WTC11 (cell line): ENCODE results near the gene THEM5. TPM values are rescaled to one million over a fixed set of nuclear protein-coding genes. Genes with fewer than 3 reads are reported as not detected.

Experiments
- ATAC-seq: fragments of 200-7000 bp; cut with Tn5 transposase; 2 replicates; pipeline ENCODE4 v1.10.0; 2021; ENCODE audit warnings: mild to moderate bottlenecking, moderate library complexity
- CTCF ChIA-PET: fragments of 300-600 bp; sonication (Branson Sonifier 250); formaldehyde crosslinking; loops from one replicate; lab custom pipeline; 2021; ENCODE audit warnings: antibody characterized with exemption; lab: Charles Lee
- POLR2A ChIA-PET: fragments of 350-600 bp; sonication (Branson Sonifier 250); formaldehyde crosslinking; loops from one replicate; lab custom pipeline; 2021; ENCODE audit warnings: antibody characterized with exemption; lab: Charles Lee
- DNase-seq: peaks from one replicate; pipeline ENCODE4 v3.0.0; 2021; ENCODE audit warnings: low spot score
- H3K27ac Mint-ChIP-seq: 2 replicates; pipeline ENCODE4 v1.8.0; 2021; ENCODE audit warnings: mixed read lengths
- H3K27me3 Mint-ChIP-seq: 2 replicates; pipeline ENCODE4 v1.8.0; 2021; ENCODE audit warnings: low read depth, mild to moderate bottlenecking, moderate library complexity, mixed read lengths
- H3K36me3 Mint-ChIP-seq: 2 replicates; pipeline ENCODE4 v1.8.0; 2021; ENCODE audit warnings: mixed read lengths
- H3K4me1 Mint-ChIP-seq: 2 replicates; pipeline ENCODE4 v1.8.0; 2022; ENCODE audit warnings: mixed read lengths
- H3K4me3 Mint-ChIP-seq: 2 replicates; pipeline ENCODE4 v1.8.0; 2021; ENCODE audit warnings: mild to moderate bottlenecking, moderate library complexity, mixed read lengths
- H3K9me3 Mint-ChIP-seq: 2 replicates; pipeline ENCODE4 v1.8.0; 2021; ENCODE audit warnings: mixed read lengths
- CREB1 ChIP-seq: sonication (generic); formaldehyde crosslinking; IDR thresholded peaks from 2 replicates; pipeline ENCODE4 v1.8.0; 2023; ENCODE audit warnings: mild to moderate bottlenecking, missing genetic modification reagents
- CTCF ChIP-seq: fragments of 200-600 bp; IDR thresholded peaks from 2 replicates; pipeline ENCODE4 v1.8.0; 2022; ENCODE audit warnings: antibody characterized with exemption
- ELF4 ChIP-seq: sonication (generic); formaldehyde crosslinking; IDR thresholded peaks from 2 replicates; pipeline ENCODE4 v1.8.1; 2022; ENCODE audit warnings: low read depth, mild to moderate bottlenecking, moderate library complexity, missing genetic modification reagents
- IRF1 ChIP-seq: sonication (generic); formaldehyde crosslinking; IDR thresholded peaks from 2 replicates; pipeline ENCODE4 v1.8.0; 2023; ENCODE audit warnings: missing genetic modification reagents
- MYBL2 ChIP-seq: sonication (generic); formaldehyde crosslinking; IDR thresholded peaks from 2 replicates; pipeline ENCODE4 v1.8.1; 2023; ENCODE audit warnings: mild to moderate bottlenecking, moderate library complexity, missing genetic modification reagents
- NFATC4 ChIP-seq: fragments of 250-450 bp; sonication (Bioruptor Pico); IDR thresholded peaks from 2 replicates; pipeline ENCODE4 v1.9.0; 2021; ENCODE audit warnings: mild to moderate bottlenecking
- NFYB ChIP-seq: sonication (generic); formaldehyde crosslinking; conservative IDR thresholded peaks from 2 replicates; pipeline ENCODE4 v1.8.0; 2022; ENCODE audit warnings: low read depth, missing genetic modification reagents
- NR2C2 ChIP-seq: sonication (generic); formaldehyde crosslinking; IDR thresholded peaks from 2 replicates; pipeline ENCODE4 v1.8.0; 2022; ENCODE audit warnings: mild to moderate bottlenecking, missing genetic modification reagents
- OVOL2 ChIP-seq: fragments of 250-450 bp; sonication (Bioruptor Pico); IDR thresholded peaks from 2 replicates; pipeline ENCODE4 v1.9.0; 2021; ENCODE audit warnings: mild to moderate bottlenecking, borderline replicate concordance
- STAT6 ChIP-seq: sonication (generic); formaldehyde crosslinking; conservative IDR thresholded peaks from 2 replicates; pipeline ENCODE4 v1.8.1; 2023; ENCODE audit warnings: mild to moderate bottlenecking, low read depth, missing genetic modification reagents, moderate library complexity
- ZBTB43 ChIP-seq: sonication (generic); formaldehyde crosslinking; IDR thresholded peaks from 2 replicates; pipeline ENCODE4 v1.8.1; 2023; ENCODE audit warnings: mild to moderate bottlenecking, missing genetic modification reagents
- ZNF138 ChIP-seq: sonication (generic); formaldehyde crosslinking; conservative IDR thresholded peaks from 2 replicates; pipeline ENCODE4 v1.8.1; 2022; ENCODE audit warnings: mild to moderate bottlenecking, moderate library complexity, missing genetic modification reagents
- ZNF219 ChIP-seq: sonication (generic); formaldehyde crosslinking; IDR thresholded peaks from 2 replicates; pipeline ENCODE4 v1.8.0; 2023; ENCODE audit warnings: missing genetic modification reagents, mild to moderate bottlenecking, borderline replicate concordance
- ZNF263 ChIP-seq: sonication (generic); formaldehyde crosslinking; IDR thresholded peaks from 2 replicates; pipeline ENCODE4 v1.8.1; 2022; ENCODE audit warnings: low read depth, mild to moderate bottlenecking, moderate library complexity, missing genetic modification reagents
- ZNF396 ChIP-seq: fragments of 250-450 bp; sonication (Bioruptor Pico); IDR thresholded peaks from 2 replicates; pipeline ENCODE4 v1.8.0; 2021; ENCODE audit warnings: mild to moderate bottlenecking, moderate library complexity, borderline replicate concordance
- ZNF416 ChIP-seq: fragments of 250-450 bp; sonication (Bioruptor Pico); IDR thresholded peaks from 2 replicates; pipeline ENCODE4 v1.9.0; 2021; ENCODE audit warnings: mild to moderate bottlenecking, inconsistent platforms
- ZNF425 ChIP-seq: fragments of 250-450 bp; sonication (Bioruptor Pico); conservative IDR thresholded peaks from 2 replicates; pipeline ENCODE4 v1.9.0; 2021; ENCODE audit warnings: mild to moderate bottlenecking
- ZSCAN18 ChIP-seq: fragments of 250-450 bp; sonication (Bioruptor Pico); IDR thresholded peaks from 2 replicates; pipeline ENCODE4 v2.1.2; 2022; ENCODE audit warnings: mild to moderate bottlenecking, moderate library complexity
- total RNA-seq: library from RNA; stranded (reverse); gene quantifications from 3 replicates; pipeline ENCODE4 v1.2.3, GENCODE V29; 2021

THEM5 gene
- total RNA-seq, 1 experiment from 2014 or later, result not detected

GRCh38 chr1:151814971-151815545, 38.5 kb downstream of the THEM5 start:
- H3K9me3 Mint-ChIP-seq, result no peaks in the 10 kb centered on the region
- H3K36me3 Mint-ChIP-seq, result no peaks in the 10 kb centered on the region
- ChIA-PET POLR2A (no interaction called here), CTCF (no interaction called here)
- H3K4me3 Mint-ChIP-seq, result no peak overlapping the region
- H3K27me3 Mint-ChIP-seq, result no peaks in the 10 kb centered on the region
- ATAC-seq (no peak), DNase-seq (no peak)
- H3K27ac Mint-ChIP-seq, result no peak overlapping the region
- no peak for TF ChIP-seq ZSCAN18 (CRISPR knock-in tag)
- TF ChIP-seq MYBL2, result no peak
- TF ChIP-seq ZNF416, result no peak
- no peak for TF ChIP-seq CREB1 (CRISPR knock-in tag)
- H3K4me1 Mint-ChIP-seq, result peaks cover 5% of the 10 kb centered on the region

GRCh38 chr1:151814426-151814825, 39.1 kb downstream of the THEM5 start:
- Mint-ChIP-seq H3K4me1 (peaks cover 11% of the 10 kb centered on the region), H3K36me3 (no peaks in the 10 kb centered on the region), H3K27me3 (no peaks in the 10 kb centered on the region), H3K27ac (no peak overlapping the region), H3K9me3 (no peaks in the 10 kb centered on the region), H3K4me3 (no peak overlapping the region)
- ChIA-PET CTCF (no interaction called here), POLR2A (no interaction called here)
- no peak for DNase-seq
- no peak for TF ChIP-seq NFATC4 (CRISPR knock-in tag)
- no peak for TF ChIP-seq ZNF396 (CRISPR knock-in tag)
- no peak for TF ChIP-seq ZSCAN18 (CRISPR knock-in tag)
- TF ChIP-seq NFYB, result no peak
- no peak for TF ChIP-seq ZBTB43 (CRISPR knock-in tag)
- TF ChIP-seq ZNF416, result no peak
- no peak for TF ChIP-seq NR2C2 (CRISPR knock-in tag)
- no peak for TF ChIP-seq ZNF138 (CRISPR knock-in tag)
- TF ChIP-seq ZNF425 (CRISPR knock-in tag), result no peak
- no peak for TF ChIP-seq CREB1 (CRISPR knock-in tag)
- no peak for TF ChIP-seq ELF4 (CRISPR knock-in tag)
- no peak for TF ChIP-seq OVOL2 (CRISPR knock-in tag)
- ATAC-seq, result no peak

GRCh38 chr1:151813271-151813977, 40.1 kb downstream of the THEM5 start:
- Mint-ChIP-seq H3K4me1 (peaks cover 14% of the 10 kb centered on the region), H3K9me3 (no peaks in the 10 kb centered on the region), H3K4me3 (no peak overlapping the region), H3K36me3 (no peaks in the 10 kb centered on the region), H3K27ac (no peak overlapping the region), H3K27me3 (no peaks in the 10 kb centered on the region)
- ATAC-seq (no peak), DNase-seq (no peak)
- POLR2A ChIA-PET, result no interaction called here
- CTCF ChIA-PET, result no interaction called here
- TF ChIP-seq STAT6 (CRISPR knock-in tag) (no peak), CTCF (no peak), NR2C2 (CRISPR knock-in tag) (no peak), ZNF263 (CRISPR knock-in tag) (no peak), ZNF219 (CRISPR knock-in tag) (no peak), IRF1 (CRISPR knock-in tag) (no peak)
